Liver (tissue), 3 donors: Measurements from ENCODE around the gene CMC2.

Experiments
- FOXA1 ChIP-seq: IDR thresholded peaks from 2 replicates; pipeline ENCODE4 v1.6.1; 2016; ENCODE audit warnings: antibody characterized with exemption
- RAD21 ChIP-seq, 2 donors: IDR thresholded peaks; 2 replicates each; pipeline ENCODE4 v1.6.1; 2016; ENCODE audit warnings: antibody characterized with exemption in 2 of 2, mild to moderate bottlenecking in 2 of 2
- RXRA ChIP-seq, 2 donors: IDR thresholded peaks; 2 replicates each; pipeline ENCODE4 v1.6.1; 2017 to 2018; ENCODE audit warnings: antibody characterized with exemption in 2 of 2, mild to moderate bottlenecking in 1 of 2
- TF ChIP-seq, protein P1 (sequence below): fragments of 150-350 bp; IDR thresholded peaks from 2 replicates; pipeline ENCODE4 v1.5.1; 2017; ENCODE audit warnings: improper control_type of control experiment, low read depth, low read length; ENCODE audit not compliant: missing input control
- TF ChIP-seq, protein P2 (sequence below): IDR thresholded peaks from 2 replicates; pipeline ENCODE4 v1.6.1; 2016; ENCODE audit warnings: antibody characterized with exemption
- TF ChIP-seq, protein P3 (sequence below): IDR thresholded peaks from 2 replicates; pipeline ENCODE4 v1.6.1; 2016; ENCODE audit warnings: antibody characterized with exemption, mild to moderate bottlenecking
- donor health status: healthy.
- donor health status: healthy.

DNA sequence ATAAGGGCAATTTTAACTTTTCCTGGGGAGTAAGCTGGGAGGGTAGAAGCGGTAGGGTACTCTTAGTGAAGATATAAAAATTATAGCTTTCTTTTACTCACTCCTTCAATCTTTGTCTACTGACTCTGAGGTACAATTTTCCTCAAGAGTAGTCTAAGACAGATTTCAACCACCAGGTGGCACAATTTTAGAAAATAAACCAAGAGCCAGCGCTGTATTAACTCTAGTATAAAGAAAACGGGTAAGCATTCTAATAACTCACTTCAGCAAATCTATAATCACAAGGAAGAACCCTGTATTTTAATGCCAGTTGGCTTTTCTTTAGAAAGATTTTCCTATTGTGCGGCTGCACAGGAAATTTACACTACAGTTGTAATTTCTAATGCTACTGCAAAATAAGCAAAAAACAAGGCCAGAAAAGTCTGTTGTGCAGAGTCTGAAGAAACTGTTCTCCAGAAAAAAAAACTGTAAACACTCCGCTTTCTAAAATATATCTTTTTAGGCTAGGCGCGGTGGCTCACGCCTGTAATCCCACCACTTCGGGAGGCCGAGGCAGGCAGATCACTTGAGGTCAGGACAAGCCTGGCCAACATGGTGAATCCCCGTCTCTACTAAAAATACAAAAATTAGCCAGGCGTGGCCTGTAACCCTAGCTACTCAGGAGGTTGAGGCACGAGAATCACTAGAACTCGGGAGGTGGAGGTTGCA, 1.9 kb downstream of the CMC2 start:
- TF ChIP-seq RAD21 (IDR thresholded peaks at IDR 0.05) (peak; percentile 61 to 73), FOXA1 (no peak), RXRA (IDR thresholded peaks at IDR 0.05) (no peak)
- TF ChIP-seq, protein P1, sequence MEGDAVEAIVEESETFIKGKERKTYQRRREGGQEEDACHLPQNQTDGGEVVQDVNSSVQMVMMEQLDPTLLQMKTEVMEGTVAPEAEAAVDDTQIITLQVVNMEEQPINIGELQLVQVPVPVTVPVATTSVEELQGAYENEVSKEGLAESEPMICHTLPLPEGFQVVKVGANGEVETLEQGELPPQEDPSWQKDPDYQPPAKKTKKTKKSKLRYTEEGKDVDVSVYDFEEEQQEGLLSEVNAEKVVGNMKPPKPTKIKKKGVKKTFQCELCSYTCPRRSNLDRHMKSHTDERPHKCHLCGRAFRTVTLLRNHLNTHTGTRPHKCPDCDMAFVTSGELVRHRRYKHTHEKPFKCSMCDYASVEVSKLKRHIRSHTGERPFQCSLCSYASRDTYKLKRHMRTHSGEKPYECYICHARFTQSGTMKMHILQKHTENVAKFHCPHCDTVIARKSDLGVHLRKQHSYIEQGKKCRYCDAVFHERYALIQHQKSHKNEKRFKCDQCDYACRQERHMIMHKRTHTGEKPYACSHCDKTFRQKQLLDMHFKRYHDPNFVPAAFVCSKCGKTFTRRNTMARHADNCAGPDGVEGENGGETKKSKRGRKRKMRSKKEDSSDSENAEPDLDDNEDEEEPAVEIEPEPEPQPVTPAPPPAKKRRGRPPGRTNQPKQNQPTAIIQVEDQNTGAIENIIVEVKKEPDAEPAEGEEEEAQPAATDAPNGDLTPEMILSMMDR: peak; percentile 52
- TF ChIP-seq, protein P2, sequence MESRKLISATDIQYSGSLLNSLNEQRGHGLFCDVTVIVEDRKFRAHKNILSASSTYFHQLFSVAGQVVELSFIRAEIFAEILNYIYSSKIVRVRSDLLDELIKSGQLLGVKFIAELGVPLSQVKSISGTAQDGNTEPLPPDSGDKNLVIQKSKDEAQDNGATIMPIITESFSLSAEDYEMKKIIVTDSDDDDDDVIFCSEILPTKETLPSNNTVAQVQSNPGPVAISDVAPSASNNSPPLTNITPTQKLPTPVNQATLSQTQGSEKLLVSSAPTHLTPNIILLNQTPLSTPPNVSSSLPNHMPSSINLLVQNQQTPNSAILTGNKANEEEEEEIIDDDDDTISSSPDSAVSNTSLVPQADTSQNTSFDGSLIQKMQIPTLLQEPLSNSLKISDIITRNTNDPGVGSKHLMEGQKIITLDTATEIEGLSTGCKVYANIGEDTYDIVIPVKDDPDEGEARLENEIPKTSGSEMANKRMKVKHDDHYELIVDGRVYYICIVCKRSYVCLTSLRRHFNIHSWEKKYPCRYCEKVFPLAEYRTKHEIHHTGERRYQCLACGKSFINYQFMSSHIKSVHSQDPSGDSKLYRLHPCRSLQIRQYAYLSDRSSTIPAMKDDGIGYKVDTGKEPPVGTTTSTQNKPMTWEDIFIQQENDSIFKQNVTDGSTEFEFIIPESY: no peak
- TF ChIP-seq, protein P3, sequence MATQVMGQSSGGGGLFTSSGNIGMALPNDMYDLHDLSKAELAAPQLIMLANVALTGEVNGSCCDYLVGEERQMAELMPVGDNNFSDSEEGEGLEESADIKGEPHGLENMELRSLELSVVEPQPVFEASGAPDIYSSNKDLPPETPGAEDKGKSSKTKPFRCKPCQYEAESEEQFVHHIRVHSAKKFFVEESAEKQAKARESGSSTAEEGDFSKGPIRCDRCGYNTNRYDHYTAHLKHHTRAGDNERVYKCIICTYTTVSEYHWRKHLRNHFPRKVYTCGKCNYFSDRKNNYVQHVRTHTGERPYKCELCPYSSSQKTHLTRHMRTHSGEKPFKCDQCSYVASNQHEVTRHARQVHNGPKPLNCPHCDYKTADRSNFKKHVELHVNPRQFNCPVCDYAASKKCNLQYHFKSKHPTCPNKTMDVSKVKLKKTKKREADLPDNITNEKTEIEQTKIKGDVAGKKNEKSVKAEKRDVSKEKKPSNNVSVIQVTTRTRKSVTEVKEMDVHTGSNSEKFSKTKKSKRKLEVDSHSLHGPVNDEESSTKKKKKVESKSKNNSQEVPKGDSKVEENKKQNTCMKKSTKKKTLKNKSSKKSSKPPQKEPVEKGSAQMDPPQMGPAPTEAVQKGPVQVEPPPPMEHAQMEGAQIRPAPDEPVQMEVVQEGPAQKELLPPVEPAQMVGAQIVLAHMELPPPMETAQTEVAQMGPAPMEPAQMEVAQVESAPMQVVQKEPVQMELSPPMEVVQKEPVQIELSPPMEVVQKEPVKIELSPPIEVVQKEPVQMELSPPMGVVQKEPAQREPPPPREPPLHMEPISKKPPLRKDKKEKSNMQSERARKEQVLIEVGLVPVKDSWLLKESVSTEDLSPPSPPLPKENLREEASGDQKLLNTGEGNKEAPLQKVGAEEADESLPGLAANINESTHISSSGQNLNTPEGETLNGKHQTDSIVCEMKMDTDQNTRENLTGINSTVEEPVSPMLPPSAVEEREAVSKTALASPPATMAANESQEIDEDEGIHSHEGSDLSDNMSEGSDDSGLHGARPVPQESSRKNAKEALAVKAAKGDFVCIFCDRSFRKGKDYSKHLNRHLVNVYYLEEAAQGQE: no peak
